Stimulated activated CD4-positive, alpha-beta T cell treated with anti-CD3 and anti-CD28 coated beads, Interleukin-15, amount 100 ng/mL, for 48 hours (primary cell): Measurements from ENCODE around the gene METRNL.
"Not testable (repeated sequence)": the region's sequence is repeated elsewhere in the genome, so short reads cannot be mapped to it uniquely, and the experiment has no call there.

Experiments used
- DNase-seq, 2 donors: peaks; one replicate each; pipeline ENCODE4 v3.0.0-alpha.2; 2020; ENCODE audit warnings: low read depth in 2 of 2

METRNL gene

GRCh38 chr17:83052241-83052564 is 27.2 kb upstream of the METRNL start:
- no peak for DNase-seq

- no peak for DNase-seq
These were observed 26.3 kb upstream of the METRNL start for GRCh38 chr17:83053021-83053681.

GRCh38 chr17:83053739-83054451 is 25.5 kb upstream of the METRNL start:
- no peak for DNase-seq

- no peak for DNase-seq
These were observed 24.8 kb upstream of the METRNL start for GRCh38 chr17:83054518-83055125.

GRCh38 chr17:83055176-83055575 is 24.2 kb upstream of the METRNL start:
- not testable (repeated sequence) for DNase-seq

GRCh38 chr17:83055911-83056582 is 23.4 kb upstream of the METRNL start:
- DNase-seq = no peak

GRCh38 chr17:83056583-83057396 is 22.6 kb upstream of the METRNL start:
- DNase-seq = no peak

GRCh38 chr17:83057397-83057761 is 22.0 kb upstream of the METRNL start:
- no peak for DNase-seq

- DNase-seq = no peak
These were observed 21.6 kb upstream of the METRNL start for GRCh38 chr17:83057793-83058265.

- DNase-seq = no peak
These were observed 21.1 kb upstream of the METRNL start for GRCh38 chr17:83058266-83058798.

- DNase-seq = no peak
These were observed 17.8 kb upstream of the METRNL start for GRCh38 chr17:83061586-83061985.

GRCh38 chr17:83062011-83062817 is 17.2 kb upstream of the METRNL start:
- DNase-seq = no peak

- DNase-seq = no peak
These were observed 16.4 kb upstream of the METRNL start for GRCh38 chr17:83062818-83063671.

GRCh38 chr17:83064021-83064731 is 15.2 kb upstream of the METRNL start:
- no peak for DNase-seq

- no peak for DNase-seq
These were observed 14.4 kb upstream of the METRNL start for GRCh38 chr17:83064732-83065659.

GRCh38 chr17:83065660-83066542 is 13.5 kb upstream of the METRNL start:
- no peak for DNase-seq

- DNase-seq = not testable (repeated sequence)
These were observed 12.9 kb upstream of the METRNL start for GRCh38 chr17:83066543-83066890.
